Upper lobe of left lung (tissue), 6 donors: ENCODE results near the gene VAT1. TPM values are rescaled to one million over a fixed set of nuclear protein-coding genes. Genes with fewer than 3 reads are reported as not detected.
"Not testable (repeated sequence)": the region's sequence is repeated elsewhere in the genome, so short reads cannot be mapped to it uniquely, and the experiment has no call there.

Source experiments
- ATAC-seq, 2 donors: fragments of 200-7000 bp; cut with Tn5 transposase; one replicate each; pipeline ENCODE4 v1.9.1; 2022; ENCODE audit warnings: mild to moderate bottlenecking in 2 of 2, moderate library complexity in 2 of 2; ENCODE audit not compliant: low FRiP score in 2 of 2
- DNase-seq, 2 donors: peaks; one replicate each; pipeline ENCODE4 v3.0.0-alpha.2; 2019 to 2020
- H3K27ac ChIP-seq, 4 donors: fragments of 200-600 bp; sonication (generic); one replicate each; pipeline ENCODE4 v1.5.1; 2016 to 2019
- H3K27me3 ChIP-seq, 4 donors: fragments of 200-600 bp; sonication (generic); one replicate each; pipeline ENCODE4 v1.5.1; 2017 to 2019
- H3K36me3 ChIP-seq, 4 donors: fragments of 200-600 bp; sonication (generic); one replicate each; pipeline ENCODE4 v1.5.1; 2016 to 2019
- H3K4me1 ChIP-seq, 4 donors: fragments of 200-600 bp; sonication (generic); one replicate each; pipeline ENCODE4 v1.5.1; 2018 to 2019
- H3K4me3 ChIP-seq, 4 donors: fragments of 200-600 bp; sonication (generic); one replicate each; pipeline ENCODE4 v1.5.1; 2017 to 2019; ENCODE audit warnings: mild to moderate bottlenecking in 2 of 4, moderate library complexity in 1 of 4
- H3K9me3 ChIP-seq, 4 donors: fragments of 200-600 bp; sonication (generic); one replicate each; pipeline ENCODE4 v1.5.1; 2018 to 2019
- EP300 ChIP-seq, 4 donors: sonication (generic); formaldehyde crosslinking; IDR thresholded peaks; one replicate each; pipeline ENCODE4 v1.5.1; 2017; ENCODE audit warnings: antibody characterized with exemption in 4 of 4, control low read depth in 2 of 4
- POLR2A ChIP-seq, 4 donors: fragments of 450-650 bp; IDR thresholded peaks; one replicate each; pipeline ENCODE4 v1.5.1; 2016 to 2017; ENCODE audit warnings: antibody characterized with exemption in 4 of 4, mild to moderate bottlenecking in 2 of 4
- POLR2AphosphoS5 ChIP-seq, 2 donors: sonication (generic); formaldehyde crosslinking; IDR thresholded peaks; one replicate each; pipeline ENCODE4 v1.5.1; 2017; ENCODE audit warnings: antibody characterized with exemption in 2 of 2
- WGBS, 2 donors: methylation state at CpG; one replicate each; pipeline ENCODE4 v1.1.5; 2017 to 2018; 5-methylcytosine and 5-hydroxymethylcytosine counted together
- total RNA-seq, 6 donors: library from RNA; depleted of rRNA in 4 of 6; stranded (reverse); fragments of >200 nt in 4 of 6; gene quantifications; one replicate each; pipeline versions ENCODE4 v1.1.0 to v1.2.1, GENCODE V29; 2016 to 2021
- TF ChIP-seq, protein P1 (sequence below), 6 experiments: fragments of 450-650 bp in 4 of 6; fragments of 200-600 bp in 2 of 6; sonication (generic) in 2 of 6; IDR thresholded peaks; one replicate each; pipeline ENCODE4 v1.5.1; 2016 to 2019; ENCODE audit warnings: antibody characterized with exemption in 6 of 6
- donor health status: DM: no; HTN: no; CAD: no; lungs with moderate emphysema.
- donor health status: DM: no; HTN: yes; CAD: no; lungs with severe emphysema.

VAT1 gene
- total RNA-seq, 6 donors from 2014 or later, result 122 to 343 (median 222) TPM

GRCh38 chr17:42999003-42999525 lies 23.1 kb downstream of the VAT1 start:
- H3K36me3 ChIP-seq, result peaks cover 18 to 52% (median 41%) of the 10 kb centered on the region in 4 donors
- no peaks in the 10 kb centered on the region for H3K9me3 ChIP-seq
- peak overlapping the region; percentile 57 to 92 (median 74) for H3K4me3 ChIP-seq
- DNase-seq (no peak), ATAC-seq (no peak)
- H3K4me1 ChIP-seq, result peaks cover 24 to 41% (median 31%) of the 10 kb centered on the region in 4 donors
- peak overlapping the region; percentile 92 to 96 (median 94) for H3K27ac ChIP-seq
- H3K27me3 ChIP-seq, result no peaks in the 10 kb centered on the region
- TF ChIP-seq EP300 (IDR thresholded peaks at IDR 0.05) (no peak), POLR2AphosphoS5 (IDR thresholded peaks at IDR 0.05) (no peak), POLR2A (IDR thresholded peaks at IDR 0.05) (no peak)
- TF ChIP-seq, protein P1, sequence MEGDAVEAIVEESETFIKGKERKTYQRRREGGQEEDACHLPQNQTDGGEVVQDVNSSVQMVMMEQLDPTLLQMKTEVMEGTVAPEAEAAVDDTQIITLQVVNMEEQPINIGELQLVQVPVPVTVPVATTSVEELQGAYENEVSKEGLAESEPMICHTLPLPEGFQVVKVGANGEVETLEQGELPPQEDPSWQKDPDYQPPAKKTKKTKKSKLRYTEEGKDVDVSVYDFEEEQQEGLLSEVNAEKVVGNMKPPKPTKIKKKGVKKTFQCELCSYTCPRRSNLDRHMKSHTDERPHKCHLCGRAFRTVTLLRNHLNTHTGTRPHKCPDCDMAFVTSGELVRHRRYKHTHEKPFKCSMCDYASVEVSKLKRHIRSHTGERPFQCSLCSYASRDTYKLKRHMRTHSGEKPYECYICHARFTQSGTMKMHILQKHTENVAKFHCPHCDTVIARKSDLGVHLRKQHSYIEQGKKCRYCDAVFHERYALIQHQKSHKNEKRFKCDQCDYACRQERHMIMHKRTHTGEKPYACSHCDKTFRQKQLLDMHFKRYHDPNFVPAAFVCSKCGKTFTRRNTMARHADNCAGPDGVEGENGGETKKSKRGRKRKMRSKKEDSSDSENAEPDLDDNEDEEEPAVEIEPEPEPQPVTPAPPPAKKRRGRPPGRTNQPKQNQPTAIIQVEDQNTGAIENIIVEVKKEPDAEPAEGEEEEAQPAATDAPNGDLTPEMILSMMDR (IDR thresholded peaks at IDR 0.05), result no peak
- 15 to 24% methylated on average over 10 of the region's 10 CpGs for WGBS, 2 donors

DNA sequence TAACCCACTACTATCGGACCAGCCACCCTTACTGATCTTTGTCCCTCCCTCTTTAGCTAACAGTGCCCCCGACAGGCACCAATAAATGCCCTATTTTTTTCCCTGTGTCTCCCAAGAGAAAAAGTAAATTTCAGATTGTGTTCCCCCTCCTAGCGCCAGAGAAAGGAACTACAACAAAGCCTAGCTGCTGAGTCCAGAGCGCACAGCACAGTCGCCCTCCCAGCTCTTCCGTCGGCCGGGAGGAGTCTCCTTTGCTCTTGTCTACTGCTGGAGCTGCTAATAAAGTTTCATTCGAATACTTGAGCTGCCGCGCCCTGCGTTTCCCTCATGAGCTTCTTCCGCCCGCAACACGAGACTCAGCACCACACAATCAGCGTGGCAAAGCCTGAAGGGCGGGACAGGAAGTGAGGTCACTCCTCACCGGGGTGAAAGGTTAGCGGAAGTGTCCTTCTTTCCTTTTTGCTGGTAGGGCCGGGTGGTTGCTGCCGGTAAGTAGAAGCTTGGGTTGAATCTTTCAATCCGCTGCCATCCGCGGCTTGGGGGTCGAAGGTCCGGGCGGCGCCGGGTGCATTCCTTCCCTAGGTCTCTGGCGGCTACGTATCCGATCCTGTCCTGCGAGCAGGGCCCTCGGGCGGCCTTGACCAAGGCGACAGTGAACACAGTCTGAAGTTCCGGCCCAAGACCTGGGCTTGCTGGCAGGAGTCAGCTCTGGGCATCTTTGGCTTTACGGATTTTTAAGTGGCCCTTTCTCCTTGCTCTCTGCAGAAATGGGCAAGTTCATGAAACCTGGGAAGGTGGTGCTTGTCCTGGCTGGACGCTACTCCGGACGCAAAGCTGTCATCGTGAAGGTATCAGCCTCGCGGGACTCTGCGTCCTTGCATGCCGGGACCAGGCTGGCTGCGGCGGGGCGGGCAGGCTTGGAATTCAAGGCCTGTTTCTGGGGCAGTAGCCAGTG lies 23.9 kb downstream of the VAT1 start, which contains the start of gene RPL27:
Gene RPL27 (plus strand): TSS at position 436 of the 955 bp plus-strand sequence. CDS start 332 bp downstream, at position 768.
- 0% methylated on average over 22 to 48 of the region's 49 CpGs for WGBS, 2 donors
- ATAC-seq, result peak; percentile 98

DNA sequence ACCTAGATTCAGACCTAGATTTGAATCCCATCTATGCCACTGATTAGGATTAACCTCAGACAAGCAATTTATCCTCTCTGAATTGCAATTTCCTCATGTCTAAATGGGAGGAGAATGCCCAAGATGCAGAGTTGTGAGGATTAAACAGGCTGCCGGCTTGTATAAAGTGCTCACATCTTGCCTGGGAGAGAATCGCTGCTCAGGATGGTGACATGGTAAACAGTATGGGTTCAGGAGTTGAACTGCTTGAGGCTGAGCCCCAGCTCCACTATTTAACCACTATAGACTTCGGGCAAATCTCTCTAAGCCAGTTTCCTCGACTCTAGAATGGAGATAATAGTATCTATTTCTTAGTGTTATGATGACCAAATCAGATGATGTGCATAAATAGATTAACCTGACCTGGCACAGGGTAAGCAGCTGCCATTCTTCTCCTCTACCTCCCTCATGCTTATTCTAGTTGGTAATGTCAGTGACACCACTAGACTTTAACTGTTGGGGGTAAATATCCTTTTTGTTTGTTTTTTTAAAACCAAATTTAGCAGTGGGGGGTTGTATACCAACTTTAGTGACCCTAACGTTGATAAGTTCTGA lies 24.7 kb downstream of the VAT1 start:
- TF ChIP-seq POLR2AphosphoS5 (IDR thresholded peaks at IDR 0.05) (no peak), POLR2A (IDR thresholded peaks at IDR 0.05) (no peak), EP300 (IDR thresholded peaks at IDR 0.05) (no peak)
- TF ChIP-seq, protein P1 (IDR thresholded peaks at IDR 0.05), result no peak
- no peak for ATAC-seq
- WGBS, 2 donors, result 15 to 31% methylated on average over 5 of the region's 5 CpGs
- Histone ChIP-seq H3K4me1 (peaks cover 24 to 41% (median 31%) of the 10 kb centered on the region in 4 donors), H3K36me3 (peaks cover 16 to 49% (median 38%) of the 10 kb centered on the region in 4 donors), H3K27me3 (no peaks in the 10 kb centered on the region), H3K9me3 (no peaks in the 10 kb centered on the region), H3K4me3 (peak overlapping the region in 3 of 4 donors; percentile 57 to 92 (median 84)), H3K27ac (peak overlapping the region; percentile 78 to 96 (median 94))
- no peak for DNase-seq

More for the DNA sequence above, 23.9 kb downstream of the VAT1 start, which contains the start of gene RPL27:
- H3K4me1 ChIP-seq, result peaks cover 24 to 41% (median 31%) of the 10 kb centered on the region in 4 donors
- peak within 1 kb of the TSS; percentile 92 to 96 (median 94) for H3K27ac ChIP-seq
- TF ChIP-seq POLR2A (IDR thresholded peaks at IDR 0.05) (peak; percentile 67 to 90 (median 80)), EP300 (IDR thresholded peaks at IDR 0.05) (peak in 2 of 4 donors; percentile 7 to 79), POLR2AphosphoS5 (IDR thresholded peaks at IDR 0.05) (peak; percentile 93 to 98)
- TF ChIP-seq, protein P1 (IDR thresholded peaks at IDR 0.05), result peak; percentile 93 to 95 (median 95)
- peaks cover 21 to 49% (median 38%) of the 10 kb centered on the region in 4 donors for H3K36me3 ChIP-seq
- H3K27me3 ChIP-seq, result no peaks in the 10 kb centered on the region
- no peaks in the 10 kb centered on the region for H3K9me3 ChIP-seq
- DNase-seq, result peak; percentile 91 to 99
- H3K4me3 ChIP-seq, result peak within 1 kb of the TSS; percentile 57 to 92 (median 74)

GRCh38 chr17:42993913-42994312 lies 28.3 kb downstream of the VAT1 start:
- WGBS, 2 donors, result 81% methylated on average over 10 of the region's 10 CpGs

More at GRCh38 chr17:42993913-42994312, 28.3 kb downstream of the VAT1 start:
- ATAC-seq, H3K4me3 ChIP-seq, H3K27ac ChIP-seq, H3K27me3 ChIP-seq, H3K9me3 ChIP-seq, DNase-seq: not testable (repeated sequence)
- Histone ChIP-seq H3K4me1 (peaks cover 7 to 11% (median 10%) of the 10 kb centered on the region in 4 donors), H3K36me3 (peaks cover 28 to 51% (median 43%) of the 10 kb centered on the region in 4 donors)
